Parathyroid adenoma (tissue), 2 donors: ENCODE results near the gene ZNF385A.

ENCODE experiments used
- H2AFZ ChIP-seq: fragments of 300-600 bp; sonication (generic); one replicate; pipeline ENCODE4 v1.7.0; 2017; ENCODE audit warnings: antibody characterized with exemption, mild to moderate bottlenecking
- H3K27ac ChIP-seq: fragments of 300-600 bp; sonication (generic); one replicate; pipeline ENCODE4 v1.7.0; 2017
- H3K27me3 ChIP-seq: fragments of 300-600 bp; sonication (generic); one replicate; pipeline ENCODE4 v1.7.0; 2017; ENCODE audit warnings: low read length; ENCODE audit not compliant: control insufficient read depth, insufficient read depth
- H3K36me3 ChIP-seq: fragments of 300-600 bp; sonication (generic); one replicate; pipeline ENCODE4 v1.7.0; 2017; ENCODE audit warnings: low read length; ENCODE audit not compliant: control insufficient read depth, insufficient read depth
- H3K4me1 ChIP-seq: fragments of 300-600 bp; sonication (generic); one replicate; pipeline ENCODE4 v1.7.0; 2017; ENCODE audit warnings: control low read depth
- H3K4me2 ChIP-seq: fragments of 300-600 bp; sonication (generic); one replicate; pipeline ENCODE4 v1.7.0; 2017; ENCODE audit warnings: low read length
- H3K4me3 ChIP-seq: fragments of 300-600 bp; sonication (generic); one replicate; pipeline ENCODE4 v1.7.0; 2017; ENCODE audit warnings: low read depth, low read length
- H3K79me2 ChIP-seq: fragments of 300-600 bp; sonication (generic); one replicate; pipeline ENCODE4 v1.7.0; 2017; ENCODE audit warnings: control low read depth
- H3K9ac ChIP-seq: fragments of 300-600 bp; sonication (generic); one replicate; pipeline ENCODE4 v1.7.0; 2017; ENCODE audit warnings: mild to moderate bottlenecking
- H3K9me3 ChIP-seq: fragments of 300-600 bp; sonication (generic); one replicate; pipeline ENCODE4 v1.7.0; 2017; ENCODE audit warnings: low read length; ENCODE audit not compliant: control insufficient read depth
- CTCF ChIP-seq: fragments of 300-600 bp; sonication (generic); IDR thresholded peaks from one replicate; pipeline ENCODE4 v1.7.0; 2017; ENCODE audit warnings: antibody characterized with exemption, mild to moderate bottlenecking
- donor health status: primary hyperparathyroidism.

Gene ZNF385A

GRCh38 chr12:54370171-54370730, 14.3 kb downstream of the ZNF385A start:
- H3K27me3 ChIP-seq, result no peaks in the 10 kb centered on the region
- H3K4me1 ChIP-seq, result peaks cover 13% of the 10 kb centered on the region
- H3K9me3 ChIP-seq, result no peaks in the 10 kb centered on the region
- no peaks in the 10 kb centered on the region for H3K36me3 ChIP-seq
- H3K27ac ChIP-seq, result no peak overlapping the region
- H3K79me2 ChIP-seq, result no peaks in the 10 kb centered on the region
- no peak overlapping the region for H3K4me3 ChIP-seq
- H2AFZ ChIP-seq, result peak overlapping the region; percentile 73
- peak; percentile 94 for TF ChIP-seq CTCF
- H3K9ac ChIP-seq, result no peak overlapping the region
- peak overlapping the region; percentile 40 for H3K4me2 ChIP-seq

GRCh38 chr12:54369597-54370131, 14.9 kb downstream of the ZNF385A start:
- no peaks in the 10 kb centered on the region for H3K36me3 ChIP-seq
- no peaks in the 10 kb centered on the region for H3K27me3 ChIP-seq
- no peak overlapping the region for H3K27ac ChIP-seq
- TF ChIP-seq CTCF, result no peak
- peak overlapping the region; percentile 40 for H3K4me2 ChIP-seq
- H2AFZ ChIP-seq, result peak overlapping the region; percentile 73
- H3K9ac ChIP-seq, result no peak overlapping the region
- H3K9me3 ChIP-seq, result no peaks in the 10 kb centered on the region
- H3K79me2 ChIP-seq, result no peaks in the 10 kb centered on the region
- peaks cover 13% of the 10 kb centered on the region for H3K4me1 ChIP-seq
- H3K4me3 ChIP-seq, result no peak overlapping the region

- H3K79me2 ChIP-seq, result no peaks in the 10 kb centered on the region
- peak; percentile 74 for TF ChIP-seq CTCF
- no peak overlapping the region for H3K4me3 ChIP-seq
- H3K27me3 ChIP-seq, result no peaks in the 10 kb centered on the region
- no peaks in the 10 kb centered on the region for H3K36me3 ChIP-seq
- H3K27ac ChIP-seq, result no peak overlapping the region
- H3K4me1 ChIP-seq, result peaks cover 13% of the 10 kb centered on the region
- peak overlapping the region; percentile 64 for H2AFZ ChIP-seq
- H3K9ac ChIP-seq, result no peak overlapping the region
- H3K9me3 ChIP-seq, result no peaks in the 10 kb centered on the region
- H3K4me2 ChIP-seq, result no peak overlapping the region
These were observed 15.6 kb downstream of the ZNF385A start for GRCh38 chr12:54368709-54369596.

- TF ChIP-seq CTCF, result no peak
- Histone ChIP-seq H2AFZ (peak overlapping the region; percentile 64), H3K9me3 (no peaks in the 10 kb centered on the region), H3K27ac (no peak overlapping the region), H3K4me3 (no peak overlapping the region), H3K27me3 (no peaks in the 10 kb centered on the region), H3K4me1 (peaks cover 13% of the 10 kb centered on the region), H3K79me2 (no peaks in the 10 kb centered on the region), H3K36me3 (no peaks in the 10 kb centered on the region), H3K9ac (no peak overlapping the region), H3K4me2 (no peak overlapping the region)
These were observed 16.4 kb downstream of the ZNF385A start for GRCh38 chr12:54368025-54368708.
